VCaP (cell line): ENCODE data around the gene SNAP29.

ENCODE experiments used
- H3K27ac ChIP-seq: fragments of 450-650 bp; 2 replicates; pipeline ENCODE4 v1.5.1; 2017
- CTCF ChIP-seq: fragments of 450-650 bp; conservative IDR thresholded peaks from 2 replicates; pipeline ENCODE4 v1.5.1; 2017; ENCODE audit warnings: mild to moderate bottlenecking, moderate library complexity

The SNAP29 gene

GRCh38 chr22:20858615-20859416, at the start of gene SNAP29, which contains the start of gene PI4KA:
Gene SNAP29 (plus strand): TSS chr22:20859007. CDS start chr22:20859111, 104 bp downstream.
Gene PI4KA (minus strand): TSS chr22:20858811. CDS start chr22:20858725, 86 bp downstream.
- peak within 1 kb of the TSS; percentile 91 for H3K27ac ChIP-seq
- peak; percentile 12; the same call in 1 of the 2 replicates for TF ChIP-seq CTCF

- no peak overlapping the region for H3K27ac ChIP-seq
- TF ChIP-seq CTCF, result no peak
Measured at GRCh38 chr22:20809538-20810185, 49.1 kb upstream of the SNAP29 start.

GRCh38 chr22:20810645-20811044, 48.2 kb upstream of the SNAP29 start:
- no peak overlapping the region for H3K27ac ChIP-seq

GRCh38 chr22:20811171-20811570, 47.6 kb upstream of the SNAP29 start:
- TF ChIP-seq CTCF, result no peak
- no peak overlapping the region for H3K27ac ChIP-seq

More at GRCh38 chr22:20810645-20811044, 48.2 kb upstream of the SNAP29 start:
- TF ChIP-seq CTCF, result no peak

- TF ChIP-seq CTCF, result no peak
- no peak overlapping the region for H3K27ac ChIP-seq
Measured at GRCh38 chr22:20811971-20812660, 46.7 kb upstream of the SNAP29 start.

- no peak for TF ChIP-seq CTCF
- no peak overlapping the region for H3K27ac ChIP-seq
Measured at GRCh38 chr22:20813056-20813455, 45.8 kb upstream of the SNAP29 start.
